Glutamatergic neuron (in vitro differentiated cells): Measurements from ENCODE around the gene NDST3. TPM values are rescaled to one million over a fixed set of nuclear protein-coding genes. Genes with fewer than 3 reads are reported as not detected.
A peak's percentile ranks its signal among the peaks of the same experiment; 100 is the strongest.

Source experiments
- DNase-seq: peaks from one replicate; pipeline ENCODE4 v3.0.0; 2022
- H3K27ac Mint-ChIP-seq: one replicate; pipeline ENCODE4 v1.8.0; 2020; ENCODE audit warnings: mild to moderate bottlenecking, mixed read lengths, inconsistent platforms; ENCODE audit not compliant: unreplicated experiment
- H3K27me3 Mint-ChIP-seq: one replicate; pipeline ENCODE4 v1.8.0; 2020; ENCODE audit warnings: mild to moderate bottlenecking, moderate library complexity, mixed read lengths, inconsistent platforms; ENCODE audit not compliant: unreplicated experiment
- H3K36me3 Mint-ChIP-seq: one replicate; pipeline ENCODE4 v1.8.0; 2020; ENCODE audit warnings: mild to moderate bottlenecking, mixed read lengths, inconsistent platforms; ENCODE audit not compliant: unreplicated experiment
- H3K4me1 Mint-ChIP-seq: one replicate; pipeline ENCODE4 v1.8.0; 2020; ENCODE audit warnings: mild to moderate bottlenecking, low read depth, mixed read lengths, inconsistent platforms; ENCODE audit not compliant: unreplicated experiment
- H3K4me3 Mint-ChIP-seq: one replicate; pipeline ENCODE4 v1.8.0; 2020; ENCODE audit warnings: mild to moderate bottlenecking, mixed read lengths, inconsistent platforms; ENCODE audit not compliant: unreplicated experiment
- H3K9me3 Mint-ChIP-seq: one replicate; pipeline ENCODE4 v1.8.0; 2020; ENCODE audit warnings: mild to moderate bottlenecking, moderate library complexity, mixed read lengths, inconsistent platforms; ENCODE audit not compliant: unreplicated experiment
- total RNA-seq: library from RNA; stranded (reverse); fragmentation: NEBNext Ultra II Directional; extraction: Animal tissue kit (Norgen Biotek cat#: 25700); gene quantifications from one replicate; pipeline ENCODE4 v1.2.1, GENCODE V29; 2021; ENCODE audit not compliant: unreplicated experiment
- TF ChIP-seq, protein P1 (sequence below): fragments of 200-600 bp; sonication (generic); IDR thresholded peaks from one replicate; pipeline ENCODE4 v1.5.0; 2021; ENCODE audit not compliant: partially characterized antibody, unreplicated experiment

NDST3 gene
- total RNA-seq, 1 donor from 2014 or later = 38.4 TPM

DNA sequence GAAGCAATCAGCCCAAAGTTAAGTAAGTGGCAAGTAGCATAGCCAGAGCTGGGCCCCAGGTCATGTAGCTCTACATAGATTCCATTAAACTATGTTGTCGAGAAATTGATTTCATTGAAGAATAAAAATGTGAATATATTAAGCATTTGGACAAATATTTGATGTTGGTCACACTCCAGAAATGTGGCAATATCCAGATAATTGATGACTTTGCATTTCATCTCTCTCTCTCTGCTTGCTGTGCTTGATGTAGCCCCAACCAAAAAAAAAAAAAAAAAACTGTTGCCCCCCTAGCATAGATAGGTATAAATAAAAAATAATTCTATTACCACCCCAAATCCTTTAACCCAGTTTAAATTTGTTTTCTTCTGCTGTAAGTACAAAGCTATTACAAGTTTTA lies 7.5 kb upstream of the NDST3 start:
- Mint-ChIP-seq H3K9me3 (peaks cover 1% of the 10 kb centered on the region), H3K27ac (no peak overlapping the region), H3K4me3 (no peak overlapping the region), H3K36me3 (no peaks in the 10 kb centered on the region), H3K4me1 (peaks cover 2% of the 10 kb centered on the region), H3K27me3 (peaks cover 2% of the 10 kb centered on the region)
- TF ChIP-seq, protein P1, sequence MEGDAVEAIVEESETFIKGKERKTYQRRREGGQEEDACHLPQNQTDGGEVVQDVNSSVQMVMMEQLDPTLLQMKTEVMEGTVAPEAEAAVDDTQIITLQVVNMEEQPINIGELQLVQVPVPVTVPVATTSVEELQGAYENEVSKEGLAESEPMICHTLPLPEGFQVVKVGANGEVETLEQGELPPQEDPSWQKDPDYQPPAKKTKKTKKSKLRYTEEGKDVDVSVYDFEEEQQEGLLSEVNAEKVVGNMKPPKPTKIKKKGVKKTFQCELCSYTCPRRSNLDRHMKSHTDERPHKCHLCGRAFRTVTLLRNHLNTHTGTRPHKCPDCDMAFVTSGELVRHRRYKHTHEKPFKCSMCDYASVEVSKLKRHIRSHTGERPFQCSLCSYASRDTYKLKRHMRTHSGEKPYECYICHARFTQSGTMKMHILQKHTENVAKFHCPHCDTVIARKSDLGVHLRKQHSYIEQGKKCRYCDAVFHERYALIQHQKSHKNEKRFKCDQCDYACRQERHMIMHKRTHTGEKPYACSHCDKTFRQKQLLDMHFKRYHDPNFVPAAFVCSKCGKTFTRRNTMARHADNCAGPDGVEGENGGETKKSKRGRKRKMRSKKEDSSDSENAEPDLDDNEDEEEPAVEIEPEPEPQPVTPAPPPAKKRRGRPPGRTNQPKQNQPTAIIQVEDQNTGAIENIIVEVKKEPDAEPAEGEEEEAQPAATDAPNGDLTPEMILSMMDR = no peak
- no peak for DNase-seq

DNA sequence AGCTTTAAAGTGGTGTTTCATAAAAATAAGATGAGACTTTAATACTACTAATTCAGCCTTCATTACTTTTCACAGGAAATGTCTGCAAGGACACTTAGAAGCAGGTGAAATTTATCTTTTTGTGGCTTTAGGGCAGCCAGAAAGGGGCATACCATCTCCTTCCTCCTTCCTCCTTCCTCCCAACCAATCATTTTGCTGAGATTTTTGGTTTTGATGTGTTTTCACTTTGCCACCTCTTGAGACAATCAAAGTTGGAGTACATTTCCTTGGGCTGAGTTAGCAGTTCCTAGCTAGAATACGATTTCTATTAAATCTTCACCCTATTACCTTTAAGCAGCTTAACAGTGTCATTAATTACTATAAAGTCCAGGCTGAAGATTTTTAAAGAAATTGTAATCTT lies 5.1 kb upstream of the NDST3 start:
- H3K27me3 Mint-ChIP-seq = peaks cover 8% of the 10 kb centered on the region
- no peaks in the 10 kb centered on the region for H3K36me3 Mint-ChIP-seq
- no peak overlapping the region for H3K4me3 Mint-ChIP-seq
- no peak overlapping the region for H3K27ac Mint-ChIP-seq
- DNase-seq = no peak
- H3K4me1 Mint-ChIP-seq = peaks cover 5% of the 10 kb centered on the region
- TF ChIP-seq, protein P1 = no peak
- peaks cover 9% of the 10 kb centered on the region for H3K9me3 Mint-ChIP-seq

DNA sequence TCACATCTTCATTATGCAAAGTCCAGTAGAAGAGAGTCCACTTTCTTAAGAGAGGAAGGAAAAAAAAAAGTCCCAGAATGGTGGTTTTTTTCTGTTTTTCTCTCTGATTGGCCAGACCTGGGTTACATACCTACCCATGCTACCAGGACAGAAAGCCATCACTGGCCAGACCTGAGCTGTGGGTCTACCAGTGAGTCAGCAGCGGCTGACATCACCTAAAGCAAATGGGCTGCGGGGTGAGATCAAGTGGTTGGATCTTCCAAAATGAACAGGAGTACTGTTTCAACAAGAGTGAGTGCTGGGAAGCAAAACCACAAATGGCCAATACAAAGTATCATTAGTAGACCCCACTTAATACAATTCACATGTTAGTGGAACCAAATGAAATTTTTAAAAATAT lies 1.6 kb upstream of the NDST3 start:
- peak overlapping the region; percentile 83 for H3K4me3 Mint-ChIP-seq
- H3K27ac Mint-ChIP-seq = peak overlapping the region; percentile 83
- H3K9me3 Mint-ChIP-seq = peaks cover 10% of the 10 kb centered on the region
- H3K36me3 Mint-ChIP-seq = no peaks in the 10 kb centered on the region
- H3K4me1 Mint-ChIP-seq = peaks cover 7% of the 10 kb centered on the region
- TF ChIP-seq, protein P1 = no peak
- DNase-seq = no peak
- peaks cover 8% of the 10 kb centered on the region for H3K27me3 Mint-ChIP-seq

DNA sequence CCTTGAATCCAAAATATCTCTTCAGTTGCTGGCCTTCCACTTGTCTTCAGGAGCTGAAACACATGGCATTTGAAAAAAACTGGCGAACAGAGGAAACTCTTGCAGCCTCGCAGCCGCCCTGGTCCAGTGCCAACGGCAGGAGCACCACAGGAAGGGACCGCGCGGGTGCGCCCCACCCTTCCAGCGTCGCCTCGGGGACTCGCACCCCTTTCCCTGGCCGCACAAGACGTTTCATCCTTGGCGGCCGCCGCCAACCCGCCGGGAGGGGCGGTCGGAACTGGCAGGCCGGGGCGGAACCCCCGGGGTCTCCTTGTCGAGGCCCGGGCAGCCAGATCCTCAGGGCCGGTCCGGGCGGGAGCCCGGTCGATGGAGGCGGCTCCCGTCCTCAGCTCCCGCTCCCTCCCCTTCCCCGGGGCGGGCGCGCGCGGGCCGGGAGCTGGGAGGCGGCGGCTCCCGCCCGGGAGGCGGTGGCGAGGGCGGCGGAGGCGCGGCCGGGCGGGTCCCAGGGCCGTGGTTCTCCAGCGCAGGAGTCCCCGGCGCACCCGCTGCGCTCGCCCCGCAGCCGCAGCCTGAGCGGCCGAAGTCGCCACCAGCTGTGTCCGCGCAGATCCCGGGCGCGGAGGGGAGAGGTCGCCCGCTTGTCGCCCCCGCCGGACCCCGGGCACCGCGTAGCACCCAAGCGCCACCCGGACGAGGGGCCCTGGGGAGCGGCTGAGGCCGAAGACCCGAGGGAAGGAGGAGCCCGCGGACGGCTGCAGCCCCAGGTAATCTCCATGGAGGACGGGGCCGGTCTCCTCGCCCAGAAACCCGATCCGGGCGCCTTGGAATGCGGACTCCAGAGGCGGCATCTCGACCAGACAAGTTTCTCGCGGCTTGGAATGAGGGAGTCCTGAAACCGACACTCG lies 886 bp upstream of the NDST3 start:
- H3K4me3 Mint-ChIP-seq = peak overlapping the region; percentile 96
- no peaks in the 10 kb centered on the region for H3K36me3 Mint-ChIP-seq
- H3K27me3 Mint-ChIP-seq = peaks cover 8% of the 10 kb centered on the region
- DNase-seq = peak; percentile 79
- peak overlapping the region; percentile 94 for H3K27ac Mint-ChIP-seq
- TF ChIP-seq, protein P1 = no peak
- H3K9me3 Mint-ChIP-seq = peaks cover 10% of the 10 kb centered on the region
- peaks cover 13% of the 10 kb centered on the region for H3K4me1 Mint-ChIP-seq

DNA sequence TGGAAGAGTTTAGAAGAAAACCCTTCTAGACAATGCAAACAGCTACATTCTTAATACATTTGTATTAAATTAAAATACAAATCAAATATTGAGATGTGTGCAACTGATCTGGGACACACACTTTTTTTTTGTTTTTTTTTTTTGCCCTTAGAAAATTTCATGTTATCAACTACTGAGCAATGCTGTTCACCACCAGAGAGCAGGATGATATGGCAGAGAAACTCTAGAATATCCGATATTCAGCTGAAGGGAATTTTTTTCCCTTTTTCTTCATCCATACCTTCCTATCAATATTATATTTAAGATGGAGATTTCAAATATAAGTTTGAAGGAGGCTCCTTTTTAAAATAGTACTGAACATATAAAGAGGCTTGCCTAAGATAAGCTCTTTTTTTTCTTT lies 1.0 kb downstream of the NDST3 start:
- H3K27ac Mint-ChIP-seq = peak overlapping the region; percentile 48
- H3K4me1 Mint-ChIP-seq = peaks cover 13% of the 10 kb centered on the region
- H3K4me3 Mint-ChIP-seq = peak overlapping the region; percentile 87
- peaks cover 10% of the 10 kb centered on the region for H3K9me3 Mint-ChIP-seq
- H3K36me3 Mint-ChIP-seq = peaks cover 10% of the 10 kb centered on the region
- TF ChIP-seq, protein P1 = no peak
- peaks cover 8% of the 10 kb centered on the region for H3K27me3 Mint-ChIP-seq
- no peak for DNase-seq
